GM23338 (cell line): ENCODE measurements around the gene CNN2. TPM values are rescaled to one million over a fixed set of nuclear protein-coding genes. Genes with fewer than 3 reads are reported as not detected.

Source experiments
- ATAC-seq: fragments of 200-7000 bp; cut with Tn5 transposase; 3 replicates; pipeline ENCODE4 v1.9.1; 2020
- DNase-seq: peaks from one replicate; pipeline ENCODE4 v3.0.0-alpha.2; 2015; ENCODE audit warnings: low spot score
- H2AFZ ChIP-seq: fragments of 200-600 bp; sonication (generic); 2 replicates; pipeline ENCODE4 v1.8.0; 2016; ENCODE audit warnings: antibody characterized with exemption, mild to moderate bottlenecking, moderate library complexity
- H3F3A ChIP-seq: fragments of 200-600 bp; sonication (generic); replicated peaks from 2 replicates; pipeline ENCODE4 v1.8.0; 2017; ENCODE audit warnings: antibody characterized with exemption, mixed run types, low read depth
- H3K27ac ChIP-seq: fragments of 200-600 bp; sonication (generic); 2 replicates; pipeline ENCODE4 v1.6.1; 2016; ENCODE audit warnings: low read depth
- H3K27me3 ChIP-seq: fragments of 200-600 bp; sonication (generic); 2 replicates; pipeline ENCODE4 v1.8.0; 2016; ENCODE audit warnings: mild to moderate bottlenecking, mixed run types, moderate library complexity; ENCODE audit not compliant: insufficient read depth
- H3K36me3 ChIP-seq: fragments of 200-600 bp; sonication (generic); 2 replicates; pipeline ENCODE4 v1.8.0; 2016; ENCODE audit warnings: mild to moderate bottlenecking; ENCODE audit not compliant: insufficient read depth
- H3K4me1 ChIP-seq: fragments of 200-600 bp; sonication (generic); 2 replicates; pipeline ENCODE4 v1.8.0; 2016; ENCODE audit warnings: mild to moderate bottlenecking, moderate library complexity; ENCODE audit not compliant: insufficient read depth
- H3K4me2 ChIP-seq: fragments of 200-600 bp; sonication (generic); 2 replicates; pipeline ENCODE4 v1.7.1; 2017; ENCODE audit warnings: mixed run types
- H3K4me3 ChIP-seq: fragments of 200-600 bp; sonication (generic); 2 replicates; pipeline ENCODE4 v1.6.1; 2016; ENCODE audit warnings: mixed run types
- H3K79me2 ChIP-seq: fragments of 200-600 bp; sonication (generic); replicated peaks from 2 replicates; pipeline ENCODE4 v1.8.0; 2017; ENCODE audit warnings: mild to moderate bottlenecking; ENCODE audit not compliant: insufficient read depth
- H3K9me2 ChIP-seq: fragments of 200-600 bp; sonication (generic); 2 replicates; pipeline ENCODE4 v1.8.0; 2017; ENCODE audit not compliant: insufficient read depth
- H4K20me1 ChIP-seq: fragments of 200-600 bp; sonication (generic); replicated peaks from 2 replicates; pipeline ENCODE4 v1.8.0; 2017; ENCODE audit warnings: mild to moderate bottlenecking; ENCODE audit not compliant: insufficient read depth
- H3K27ac Mint-ChIP-seq: 2 replicates; pipeline ENCODE4 v1.8.0; 2020; ENCODE audit warnings: inconsistent platforms, mild to moderate bottlenecking, moderate library complexity, mixed read lengths
- H3K27me3 Mint-ChIP-seq: 3 replicates; pipeline ENCODE4 v1.8.0; 2022; ENCODE audit warnings: low read depth, mild to moderate bottlenecking, moderate library complexity, mixed read lengths, inconsistent platforms; ENCODE audit not compliant: insufficient read depth, poor library complexity
- H3K36me3 Mint-ChIP-seq: 3 replicates; pipeline ENCODE4 v1.8.0; 2021; ENCODE audit warnings: low read depth, mild to moderate bottlenecking, inconsistent platforms, moderate library complexity, mixed read lengths
- H3K4me1 Mint-ChIP-seq: 3 replicates; pipeline ENCODE4 v1.8.0; 2020; ENCODE audit warnings: mild to moderate bottlenecking, inconsistent platforms, mixed read lengths
- H3K4me3 Mint-ChIP-seq: 3 replicates; pipeline ENCODE4 v1.8.0; 2021; ENCODE audit warnings: moderate library complexity, mild to moderate bottlenecking, inconsistent platforms, mixed read lengths
- H3K9me3 Mint-ChIP-seq: 3 replicates; pipeline ENCODE4 v1.8.0; 2020; ENCODE audit warnings: moderate library complexity, mild to moderate bottlenecking, inconsistent platforms, mixed read lengths
- CREB1 ChIP-seq: fragments of 250-450 bp; sonication (Bioruptor Pico); IDR thresholded peaks from 2 replicates; pipeline ENCODE4 v1.5.0; 2020; ENCODE audit warnings: low read depth, mild to moderate bottlenecking, moderate library complexity
- CTCF ChIP-seq, 2 experiments: fragments of 200-600 bp in 1 of 2; sonication (generic) in 1 of 2; conservative IDR thresholded peaks; 2 replicates each; pipeline versions ENCODE4 v1.5.1 to v1.6.1; 2016 to 2017; ENCODE audit warnings: antibody characterized with exemption in 2 of 2, low read depth in 2 of 2, mild to moderate bottlenecking in 2 of 2, moderate library complexity in 1 of 2
- ETS1 ChIP-seq: IDR thresholded peaks from 2 replicates; pipeline ENCODE4 v1.6.1; 2016; ENCODE audit warnings: antibody characterized with exemption
- EZH2 ChIP-seq: fragments of 200-600 bp; sonication (generic); IDR thresholded peaks from one replicate; pipeline ENCODE4 v1.8.0; 2017; ENCODE audit warnings: antibody characterized with exemption, mild to moderate bottlenecking, low read depth; ENCODE audit not compliant: unreplicated experiment
- EZH2phosphoT487 ChIP-seq: fragments of 200-600 bp; sonication (generic); IDR thresholded peaks from one replicate; pipeline ENCODE4 v1.8.1; 2018; ENCODE audit warnings: antibody characterized with exemption; ENCODE audit not compliant: unreplicated experiment
- JUNB ChIP-seq: IDR thresholded peaks from one replicate; pipeline ENCODE4 v1.6.1; 2016; ENCODE audit warnings: antibody characterized with exemption; ENCODE audit not compliant: unreplicated experiment
- NANOG ChIP-seq: IDR thresholded peaks from 2 replicates; pipeline ENCODE4 v1.6.1; 2016; ENCODE audit warnings: antibody characterized with exemption, borderline replicate concordance
- POLR2AphosphoS5 ChIP-seq: IDR thresholded peaks from 2 replicates; pipeline ENCODE4 v1.6.1; 2016; ENCODE audit warnings: antibody characterized with exemption, low read depth
- REST ChIP-seq: IDR thresholded peaks from one replicate; pipeline ENCODE4 v1.6.1; 2018; ENCODE audit warnings: antibody characterized with exemption; ENCODE audit not compliant: unreplicated experiment
- STAT1 ChIP-seq: IDR thresholded peaks from one replicate; pipeline ENCODE4 v1.6.1; 2016; ENCODE audit warnings: antibody characterized with exemption; ENCODE audit not compliant: unreplicated experiment
- ZNF114 ChIP-seq: fragments of 250-450 bp; sonication (Bioruptor Pico); IDR thresholded peaks from 2 replicates; pipeline ENCODE4 v1.5.0; 2020; ENCODE audit warnings: mild to moderate bottlenecking, moderate library complexity
- ZNF331 ChIP-seq: fragments of 250-450 bp; sonication (Bioruptor Pico); IDR thresholded peaks from 2 replicates; pipeline ENCODE4 v1.5.0; 2020; ENCODE audit warnings: low read depth, mild to moderate bottlenecking, moderate library complexity
- ZNF462 ChIP-seq: fragments of 250-450 bp; sonication (Bioruptor Pico); IDR thresholded peaks from 2 replicates; pipeline ENCODE4 v1.5.0; 2020; ENCODE audit warnings: mild to moderate bottlenecking, moderate library complexity
- polyA plus RNA-seq: library from polyadenylated mRNA; unstranded; fragments of >200 nt; fragmentation: Nextera tagmentation; extraction: Ambion mirVana; gene quantifications from 2 replicates; pipeline ENCODE4 v1.2.1, GENCODE V29; 2016
- total RNA-seq: library from RNA; depleted of rRNA; stranded (reverse); fragments of >200 nt; shearing (Covaris generic); gene quantifications from 2 replicates; pipeline ENCODE4 v1.2.3, GENCODE V29; 2014

Gene CNN2
- total and polyA plus RNA-seq, 2 experiments from 2014 or later, result 330 to 392 TPM

- DNase-seq, result no peak
- TF ChIP-seq CREB1 (CRISPR knock-in tag) (no peak), CTCF (conservative IDR thresholded peaks at IDR 0.05; ENCODE audit: low read depth in 2 of 2) (no peak), EZH2phosphoT487 (no peak), ZNF114 (CRISPR knock-in tag) (no peak), EZH2 (no peak), ETS1 (no peak), ZNF331 (CRISPR knock-in tag) (no peak), REST (no peak), POLR2AphosphoS5 (no peak), ZNF462 (CRISPR knock-in tag) (no peak), STAT1 (no peak), JUNB (no peak), NANOG (no peak)
These were observed 34.3 kb upstream of the CNN2 start for GRCh38 chr19:991932-992669.

More at GRCh38 chr19:991932-992669, 34.3 kb upstream of the CNN2 start:
- H3F3A ChIP-seq, result peaks cover 25% of the 10 kb centered on the region
- no peak overlapping the region for H3K4me2 ChIP-seq
- peaks cover 2% of the 10 kb centered on the region; the same call in 1 of the 2 replicates for H4K20me1 ChIP-seq
- no peaks in the 10 kb centered on the region for H3K9me2 ChIP-seq
- no peaks in the 10 kb centered on the region for H3K4me1 ChIP-seq
- Mint-ChIP-seq H3K4me3 (no peak overlapping the region), H3K4me1 (peaks cover 3% of the 10 kb centered on the region; the same call in 1 of the 3 replicates), H3K27me3 (peaks cover 20% of the 10 kb centered on the region), H3K27ac (no peak overlapping the region), H3K9me3 (no peaks in the 10 kb centered on the region), H3K36me3 (peaks cover 26% of the 10 kb centered on the region)
- no peak overlapping the region for H3K27ac ChIP-seq
- no peak overlapping the region for H2AFZ ChIP-seq
- H3K79me2 ChIP-seq, result no peaks in the 10 kb centered on the region
- H3K36me3 ChIP-seq, result peaks cover 2% of the 10 kb centered on the region; the same call in 1 of the 2 replicates
- ATAC-seq, result peak; percentile 19; the same call in 2 of the 3 replicates
- H3K4me3 ChIP-seq, result no peak overlapping the region
- peaks cover 3% of the 10 kb centered on the region; the same call in 1 of the 2 replicates for H3K27me3 ChIP-seq
